Measurements from ENCODE around the gene SLC15A4. TPM values are rescaled to one million over a fixed set of nuclear protein-coding genes. Genes with fewer than 3 reads are reported as not detected.

The SLC15A4 gene
- total RNA-seq, 1 experiment from 2014 or later, result 21.6 TPM

DNA sequence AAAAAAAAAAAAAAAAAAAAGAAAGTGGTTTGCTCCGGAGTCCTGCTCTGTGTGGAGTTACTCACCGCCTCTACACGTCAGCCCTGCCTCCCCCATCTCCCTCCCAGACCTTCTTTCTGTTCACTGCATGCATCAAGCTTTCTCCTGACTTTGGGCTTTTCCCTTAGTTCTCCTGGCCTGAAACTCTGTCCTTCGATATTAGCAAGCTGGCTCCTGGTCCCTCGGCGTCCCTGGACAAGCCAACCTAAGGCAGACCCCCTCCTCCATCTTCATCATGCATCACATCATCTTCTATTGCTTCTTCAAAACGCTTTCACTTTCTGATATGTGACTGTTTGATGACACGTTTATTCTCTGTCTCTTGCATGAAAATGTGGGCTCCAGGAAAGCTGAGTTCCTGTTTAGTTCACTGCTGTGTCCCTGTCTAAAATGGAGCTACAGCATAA, 40.6 kb downstream of the SLC15A4 start:
- Histone ChIP-seq H3K14ac (ENCODE audit: insufficient read depth, low read length) (no peak overlapping the region), H3K27ac (ENCODE audit: insufficient read length, low read depth, low read length) (no peak overlapping the region), H4K8ac (replicated peaks; ENCODE audit: insufficient read length, low read depth, low read length) (no peak overlapping the region), H3K4me1 (ENCODE audit: insufficient read depth, low read length) (no peaks in the 10 kb centered on the region; the same call in 1 of the 2 replicates), H4K20me1 (ENCODE audit: control insufficient read depth, insufficient read depth, insufficient read length) (no peaks in the 10 kb centered on the region), H3K23me2 (ENCODE audit: insufficient read length, low read depth, low read length, poor library complexity, severe bottlenecking) (no peaks in the 10 kb centered on the region), H3K9ac (ENCODE audit: extremely low read depth, insufficient read length, low read length) (no peak overlapping the region), H3K79me2 (ENCODE audit: insufficient read depth, low read length) (no peaks in the 10 kb centered on the region), H2BK12ac (ENCODE audit: insufficient read length, low read depth, low read length) (no peak overlapping the region), H3K4me2 (ENCODE audit: insufficient read depth, insufficient read length, low read length) (no peak overlapping the region), H3K4ac (ENCODE audit: low read depth, low read length) (no peak overlapping the region), H2AFZ (ENCODE audit: low read length) (no peak overlapping the region), H2BK120ac (ENCODE audit: low read depth, low read length, poor library complexity, severe bottlenecking) (no peak overlapping the region), H4K5ac (ENCODE audit: insufficient read length, low read depth, low read length) (no peak overlapping the region), H2BK20ac (ENCODE audit: low read depth, low read length, poor library complexity, severe bottlenecking) (no peak overlapping the region), H3K18ac (ENCODE audit: insufficient read length, low read depth, low read length) (no peak overlapping the region), H3K27me3 (ENCODE audit: insufficient read depth, low read length) (no peaks in the 10 kb centered on the region), H3K56ac (ENCODE audit: insufficient read length, low read depth, low read length) (no peak overlapping the region), H4K91ac (ENCODE audit: insufficient read length, low read depth, low read length) (no peak overlapping the region), H3K9me3 (ENCODE audit: control insufficient read depth, low read depth, low read length) (no peaks in the 10 kb centered on the region), H2BK5ac (ENCODE audit: insufficient read length, low read length) (no peak overlapping the region), H3K23ac (ENCODE audit: insufficient read length, low read depth, low read length) (no peak overlapping the region), H3K79me1 (ENCODE audit: insufficient read depth, low read depth, low read length, poor library complexity, severe bottlenecking) (no peaks in the 10 kb centered on the region), H3T11ph (ENCODE audit: low read length) (no peak overlapping the region), H2BK15ac (ENCODE audit: low read depth, low read length) (no peak overlapping the region), H2AK5ac (ENCODE audit: insufficient read length, low read length) (no peak overlapping the region)
- H3K4me1 Mint-ChIP-seq, result peaks cover 8 to 9% of the 10 kb centered on the region in 2 experiments
- peaks cover 7 to 13% of the 10 kb centered on the region in 2 experiments for H3K9me3 Mint-ChIP-seq
- peaks cover 0 to 9% (median 2%) of the 10 kb centered on the region in 3 experiments; a peak in 4 of 7 replicates for H3K36me3 Mint-ChIP-seq (ENCODE audit: insufficient read depth in 1 of 3, low read depth in 3 of 3)
- H3K4me3 Mint-ChIP-seq, result no peak overlapping the region
- H3K27me3 Mint-ChIP-seq (ENCODE audit: low read depth), result peaks cover 11% of the 10 kb centered on the region
- no CpG with 5 or more reads among the region's 8 CpGs for WGBS (ENCODE audit: extremely low coverage, insufficient read length, low lambda C conversion rate)
- TF ChIP-seq, protein P1, sequence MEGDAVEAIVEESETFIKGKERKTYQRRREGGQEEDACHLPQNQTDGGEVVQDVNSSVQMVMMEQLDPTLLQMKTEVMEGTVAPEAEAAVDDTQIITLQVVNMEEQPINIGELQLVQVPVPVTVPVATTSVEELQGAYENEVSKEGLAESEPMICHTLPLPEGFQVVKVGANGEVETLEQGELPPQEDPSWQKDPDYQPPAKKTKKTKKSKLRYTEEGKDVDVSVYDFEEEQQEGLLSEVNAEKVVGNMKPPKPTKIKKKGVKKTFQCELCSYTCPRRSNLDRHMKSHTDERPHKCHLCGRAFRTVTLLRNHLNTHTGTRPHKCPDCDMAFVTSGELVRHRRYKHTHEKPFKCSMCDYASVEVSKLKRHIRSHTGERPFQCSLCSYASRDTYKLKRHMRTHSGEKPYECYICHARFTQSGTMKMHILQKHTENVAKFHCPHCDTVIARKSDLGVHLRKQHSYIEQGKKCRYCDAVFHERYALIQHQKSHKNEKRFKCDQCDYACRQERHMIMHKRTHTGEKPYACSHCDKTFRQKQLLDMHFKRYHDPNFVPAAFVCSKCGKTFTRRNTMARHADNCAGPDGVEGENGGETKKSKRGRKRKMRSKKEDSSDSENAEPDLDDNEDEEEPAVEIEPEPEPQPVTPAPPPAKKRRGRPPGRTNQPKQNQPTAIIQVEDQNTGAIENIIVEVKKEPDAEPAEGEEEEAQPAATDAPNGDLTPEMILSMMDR (conservative IDR thresholded peaks at IDR 0.05), result no peak
- H3K27ac Mint-ChIP-seq, result no peak overlapping the region
- no peak for DNase-seq
